WTC11 (cell line): ENCODE measurements around the gene SLC24A3. TPM values are rescaled to one million over a fixed set of nuclear protein-coding genes. Genes with fewer than 3 reads are reported as not detected.

Experiments
- ATAC-seq: fragments of 200-7000 bp; cut with Tn5 transposase; 2 replicates; pipeline ENCODE4 v1.10.0; 2021; ENCODE audit warnings: mild to moderate bottlenecking, moderate library complexity
- CTCF ChIA-PET: fragments of 300-600 bp; sonication (Branson Sonifier 250); formaldehyde crosslinking; loops from one replicate; lab custom pipeline; 2021; ENCODE audit warnings: antibody characterized with exemption; lab: Charles Lee
- POLR2A ChIA-PET: fragments of 350-600 bp; sonication (Branson Sonifier 250); formaldehyde crosslinking; loops from one replicate; lab custom pipeline; 2021; ENCODE audit warnings: antibody characterized with exemption; lab: Charles Lee
- DNase-seq: peaks from one replicate; pipeline ENCODE4 v3.0.0; 2021; ENCODE audit warnings: low spot score
- H3K27ac Mint-ChIP-seq: 2 replicates; pipeline ENCODE4 v1.8.0; 2021; ENCODE audit warnings: mixed read lengths
- H3K27me3 Mint-ChIP-seq: 2 replicates; pipeline ENCODE4 v1.8.0; 2021; ENCODE audit warnings: low read depth, mild to moderate bottlenecking, moderate library complexity, mixed read lengths
- H3K36me3 Mint-ChIP-seq: 2 replicates; pipeline ENCODE4 v1.8.0; 2021; ENCODE audit warnings: mixed read lengths
- H3K4me1 Mint-ChIP-seq: 2 replicates; pipeline ENCODE4 v1.8.0; 2022; ENCODE audit warnings: mixed read lengths
- H3K4me3 Mint-ChIP-seq: 2 replicates; pipeline ENCODE4 v1.8.0; 2021; ENCODE audit warnings: mild to moderate bottlenecking, moderate library complexity, mixed read lengths
- H3K9me3 Mint-ChIP-seq: 2 replicates; pipeline ENCODE4 v1.8.0; 2021; ENCODE audit warnings: mixed read lengths
- CREM ChIP-seq: sonication (generic); formaldehyde crosslinking; IDR thresholded peaks from 2 replicates; pipeline ENCODE4 v1.8.1; 2022; ENCODE audit warnings: mild to moderate bottlenecking, missing genetic modification reagents, moderate library complexity
- ETV6 ChIP-seq: sonication (generic); formaldehyde crosslinking; IDR thresholded peaks from 2 replicates; pipeline ENCODE4 v1.8.1; 2022; ENCODE audit warnings: mild to moderate bottlenecking, missing genetic modification reagents
- FOXJ3 ChIP-seq: sonication (generic); formaldehyde crosslinking; IDR thresholded peaks from 2 replicates; pipeline ENCODE4 v1.9.0; 2021; ENCODE audit warnings: missing genetic modification reagents, mild to moderate bottlenecking, borderline replicate concordance
- FOXP1 ChIP-seq: sonication (generic); formaldehyde crosslinking; IDR thresholded peaks from 2 replicates; pipeline ENCODE4 v1.8.0; 2022; ENCODE audit warnings: missing genetic modification reagents, mild to moderate bottlenecking, moderate library complexity, borderline replicate concordance
- GRHL2 ChIP-seq: fragments of 250-450 bp; sonication (Bioruptor Pico); IDR thresholded peaks from 2 replicates; pipeline ENCODE4 v1.8.0; 2022; ENCODE audit warnings: mild to moderate bottlenecking, moderate library complexity; ENCODE audit not compliant: insufficient replicate concordance, severe bottlenecking
- IRF2 ChIP-seq: sonication (generic); formaldehyde crosslinking; IDR thresholded peaks from 2 replicates; pipeline ENCODE4 v1.8.0; 2022; ENCODE audit warnings: low read depth, missing genetic modification reagents, borderline replicate concordance
- NR2C2 ChIP-seq: sonication (generic); formaldehyde crosslinking; IDR thresholded peaks from 2 replicates; pipeline ENCODE4 v1.8.0; 2022; ENCODE audit warnings: mild to moderate bottlenecking, missing genetic modification reagents
- SMAD4 ChIP-seq: sonication (generic); formaldehyde crosslinking; IDR thresholded peaks from 2 replicates; pipeline ENCODE4 v1.8.0; 2022; ENCODE audit warnings: mild to moderate bottlenecking, missing genetic modification reagents
- SOX15 ChIP-seq: fragments of 250-450 bp; sonication (Bioruptor Pico); IDR thresholded peaks from 2 replicates; pipeline ENCODE4 v1.9.0; 2021; ENCODE audit warnings: mild to moderate bottlenecking
- TEAD4 ChIP-seq: sonication (generic); formaldehyde crosslinking; IDR thresholded peaks from 2 replicates; pipeline ENCODE4 v1.8.0; 2022; ENCODE audit warnings: mild to moderate bottlenecking, missing genetic modification reagents
- TP53 ChIP-seq: sonication (generic); formaldehyde crosslinking; IDR thresholded peaks from 2 replicates; pipeline ENCODE4 v1.8.1; 2023; ENCODE audit warnings: mild to moderate bottlenecking, missing genetic modification reagents
- ZNF138 ChIP-seq: sonication (generic); formaldehyde crosslinking; conservative IDR thresholded peaks from 2 replicates; pipeline ENCODE4 v1.8.1; 2022; ENCODE audit warnings: mild to moderate bottlenecking, moderate library complexity, missing genetic modification reagents
- ZNF416 ChIP-seq: fragments of 250-450 bp; sonication (Bioruptor Pico); IDR thresholded peaks from 2 replicates; pipeline ENCODE4 v1.9.0; 2021; ENCODE audit warnings: mild to moderate bottlenecking, inconsistent platforms
- total RNA-seq: library from RNA; stranded (reverse); gene quantifications from 3 replicates; pipeline ENCODE4 v1.2.3, GENCODE V29; 2021
- TF ChIP-seq, protein P1 (sequence below): sonication (generic); formaldehyde crosslinking; IDR thresholded peaks from 2 replicates; pipeline ENCODE4 v1.8.0; 2022; ENCODE audit warnings: mild to moderate bottlenecking, missing genetic modification reagents
- TF ChIP-seq, protein P2 (sequence below): sonication (generic); formaldehyde crosslinking; IDR thresholded peaks from 2 replicates; pipeline ENCODE4 v1.8.1; 2023; ENCODE audit warnings: mild to moderate bottlenecking, missing genetic modification reagents
- TF ChIP-seq, protein P3 (sequence below): fragments of 250-450 bp; sonication (Bioruptor Pico); IDR thresholded peaks from 2 replicates; pipeline ENCODE4 v2.1.2; 2022; ENCODE audit warnings: mild to moderate bottlenecking, moderate library complexity
- TF ChIP-seq, protein P4 (sequence below): sonication (generic); formaldehyde crosslinking; IDR thresholded peaks from 2 replicates; pipeline ENCODE4 v1.8.0; 2022; ENCODE audit warnings: mild to moderate bottlenecking, missing genetic modification reagents
- TF ChIP-seq, protein P5 (sequence below): sonication (generic); formaldehyde crosslinking; IDR thresholded peaks from 2 replicates; pipeline ENCODE4 v1.8.1; 2023; ENCODE audit warnings: mild to moderate bottlenecking, missing genetic modification reagents
- TF ChIP-seq, protein P6 (sequence below): sonication (generic); formaldehyde crosslinking; IDR thresholded peaks from 2 replicates; pipeline ENCODE4 v1.8.1; 2022; ENCODE audit warnings: missing genetic modification reagents, borderline replicate concordance

SLC24A3 gene
- total RNA-seq, 1 experiment from 2014 or later = 5.7 TPM

DNA sequence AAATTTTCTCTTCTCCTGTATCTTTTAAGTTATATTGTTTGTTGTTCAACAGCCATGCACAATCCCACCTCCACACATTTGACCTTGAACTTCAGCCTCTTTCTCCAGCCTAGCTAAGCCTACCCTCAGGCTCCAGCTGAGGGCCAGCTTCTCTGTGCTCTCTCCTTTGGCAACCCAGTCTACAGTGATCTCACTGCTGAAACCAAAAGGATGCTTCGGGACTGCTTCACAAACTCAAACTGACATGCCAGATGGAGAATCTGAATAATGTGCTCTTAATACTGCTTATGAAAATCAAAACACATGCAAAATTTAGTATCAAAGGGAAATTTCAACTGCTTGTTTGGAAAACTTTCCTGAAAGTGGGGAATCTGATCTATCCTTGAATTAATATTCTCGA, 529.5 kb downstream of the SLC24A3 start:
- no peak for DNase-seq
- Mint-ChIP-seq H3K4me3 (no peak overlapping the region), H3K27me3 (no peaks in the 10 kb centered on the region), H3K36me3 (peaks cover 9% of the 10 kb centered on the region), H3K9me3 (peaks cover 16% of the 10 kb centered on the region), H3K27ac (no peak overlapping the region), H3K4me1 (peaks cover 18% of the 10 kb centered on the region)
- TF ChIP-seq, protein P1, sequence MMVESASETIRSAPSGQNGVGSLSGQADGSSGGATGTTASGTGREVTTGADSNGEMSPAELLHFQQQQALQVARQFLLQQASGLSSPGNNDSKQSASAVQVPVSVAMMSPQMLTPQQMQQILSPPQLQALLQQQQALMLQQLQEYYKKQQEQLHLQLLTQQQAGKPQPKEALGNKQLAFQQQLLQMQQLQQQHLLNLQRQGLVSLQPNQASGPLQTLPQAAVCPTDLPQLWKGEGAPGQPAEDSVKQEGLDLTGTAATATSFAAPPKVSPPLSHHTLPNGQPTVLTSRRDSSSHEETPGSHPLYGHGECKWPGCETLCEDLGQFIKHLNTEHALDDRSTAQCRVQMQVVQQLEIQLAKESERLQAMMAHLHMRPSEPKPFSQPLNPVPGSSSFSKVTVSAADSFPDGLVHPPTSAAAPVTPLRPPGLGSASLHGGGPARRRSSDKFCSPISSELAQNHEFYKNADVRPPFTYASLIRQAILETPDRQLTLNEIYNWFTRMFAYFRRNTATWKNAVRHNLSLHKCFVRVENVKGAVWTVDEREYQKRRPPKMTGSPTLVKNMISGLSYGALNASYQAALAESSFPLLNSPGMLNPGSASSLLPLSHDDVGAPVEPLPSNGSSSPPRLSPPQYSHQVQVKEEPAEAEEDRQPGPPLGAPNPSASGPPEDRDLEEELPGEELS (CRISPR knock-in tag) = no peak
- no peak for TF ChIP-seq SOX15 (CRISPR knock-in tag)
- TF ChIP-seq, protein P2, sequence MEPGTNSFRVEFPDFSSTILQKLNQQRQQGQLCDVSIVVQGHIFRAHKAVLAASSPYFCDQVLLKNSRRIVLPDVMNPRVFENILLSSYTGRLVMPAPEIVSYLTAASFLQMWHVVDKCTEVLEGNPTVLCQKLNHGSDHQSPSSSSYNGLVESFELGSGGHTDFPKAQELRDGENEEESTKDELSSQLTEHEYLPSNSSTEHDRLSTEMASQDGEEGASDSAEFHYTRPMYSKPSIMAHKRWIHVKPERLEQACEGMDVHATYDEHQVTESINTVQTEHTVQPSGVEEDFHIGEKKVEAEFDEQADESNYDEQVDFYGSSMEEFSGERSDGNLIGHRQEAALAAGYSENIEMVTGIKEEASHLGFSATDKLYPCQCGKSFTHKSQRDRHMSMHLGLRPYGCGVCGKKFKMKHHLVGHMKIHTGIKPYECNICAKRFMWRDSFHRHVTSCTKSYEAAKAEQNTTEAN (CRISPR knock-in tag) = no peak
- TF ChIP-seq CREM (CRISPR knock-in tag) = no peak
- TF ChIP-seq, protein P3, sequence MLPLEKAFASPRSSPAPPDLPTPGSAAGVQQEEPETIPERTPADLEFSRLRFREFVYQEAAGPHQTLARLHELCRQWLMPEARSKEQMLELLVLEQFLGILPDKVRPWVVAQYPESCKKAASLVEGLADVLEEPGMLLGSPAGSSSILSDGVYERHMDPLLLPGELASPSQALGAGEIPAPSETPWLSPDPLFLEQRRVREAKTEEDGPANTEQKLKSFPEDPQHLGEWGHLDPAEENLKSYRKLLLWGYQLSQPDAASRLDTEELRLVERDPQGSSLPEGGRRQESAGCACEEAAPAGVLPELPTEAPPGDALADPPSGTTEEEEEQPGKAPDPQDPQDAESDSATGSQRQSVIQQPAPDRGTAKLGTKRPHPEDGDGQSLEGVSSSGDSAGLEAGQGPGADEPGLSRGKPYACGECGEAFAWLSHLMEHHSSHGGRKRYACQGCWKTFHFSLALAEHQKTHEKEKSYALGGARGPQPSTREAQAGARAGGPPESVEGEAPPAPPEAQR (CRISPR knock-in tag) = no peak
- no peak for TF ChIP-seq ETV6 (CRISPR knock-in tag)
- TF ChIP-seq, protein P4, sequence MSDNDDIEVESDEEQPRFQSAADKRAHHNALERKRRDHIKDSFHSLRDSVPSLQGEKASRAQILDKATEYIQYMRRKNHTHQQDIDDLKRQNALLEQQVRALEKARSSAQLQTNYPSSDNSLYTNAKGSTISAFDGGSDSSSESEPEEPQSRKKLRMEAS (CRISPR knock-in tag) = no peak
- no peak for TF ChIP-seq ZNF416 (CRISPR knock-in tag)
- TF ChIP-seq SMAD4 (CRISPR knock-in tag) = no peak
- TF ChIP-seq TEAD4 (CRISPR knock-in tag) = no peak
- no peak for TF ChIP-seq FOXJ3 (CRISPR knock-in tag)
- no peak for TF ChIP-seq IRF2 (CRISPR knock-in tag)
- POLR2A ChIA-PET = interaction anchor here (0.5 kb wide), 1 partner anchor 818 kb away, joined by 4 read pairs; no protein-coding TSS in a partner anchor
- CTCF ChIA-PET = interaction anchor here (0.9 kb wide), 1 partner anchor 51 kb away, joined by 3 read pairs; no protein-coding TSS in a partner anchor
- ATAC-seq = no peak

DNA sequence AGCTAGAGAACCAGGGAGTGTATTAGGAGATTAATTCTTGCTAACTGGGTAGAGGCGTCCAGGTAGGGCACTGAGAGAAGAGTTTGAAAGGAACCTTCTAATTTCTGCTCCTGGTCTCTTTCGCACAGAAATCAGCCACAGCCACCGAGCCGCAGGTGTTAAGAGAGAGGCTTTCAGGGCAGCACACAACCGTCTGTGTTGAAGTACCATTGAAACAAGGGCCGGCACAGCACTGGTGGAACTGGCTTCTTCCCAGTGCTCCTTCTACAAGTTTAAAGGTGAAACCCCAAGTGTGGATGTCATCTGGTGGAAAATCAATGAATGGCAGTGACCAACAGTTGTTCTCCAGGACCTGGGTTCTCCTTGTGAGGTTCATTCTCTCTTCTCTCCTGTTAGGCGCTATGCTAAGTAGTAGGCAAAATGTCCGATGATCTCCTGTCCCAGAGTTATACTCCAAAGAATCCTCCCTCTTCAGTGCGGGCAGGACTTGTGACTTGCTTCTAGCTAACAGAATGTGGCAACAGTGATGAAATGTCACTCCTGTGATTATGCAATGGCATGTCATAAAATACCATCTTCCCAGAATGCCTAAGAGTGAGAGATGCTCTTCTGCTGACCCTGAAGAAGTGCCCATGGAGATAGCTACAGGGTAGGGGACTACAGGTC, 530.7 kb downstream of the SLC24A3 start:
- Mint-ChIP-seq H3K27me3 (peaks cover 3% of the 10 kb centered on the region; the same call in 1 of the 2 replicates), H3K36me3 (peaks cover 9% of the 10 kb centered on the region), H3K9me3 (peaks cover 22% of the 10 kb centered on the region), H3K27ac (no peak overlapping the region), H3K4me1 (peaks cover 18% of the 10 kb centered on the region), H3K4me3 (no peak overlapping the region)
- POLR2A ChIA-PET = no interaction called here
- ATAC-seq = no peak
- CTCF ChIA-PET = interaction anchor here (0.9 kb wide), 1 partner anchor 53 kb away, joined by 3 read pairs; no protein-coding TSS in a partner anchor
- no peak for DNase-seq
- no peak for TF ChIP-seq GRHL2 (CRISPR knock-in tag)

DNA sequence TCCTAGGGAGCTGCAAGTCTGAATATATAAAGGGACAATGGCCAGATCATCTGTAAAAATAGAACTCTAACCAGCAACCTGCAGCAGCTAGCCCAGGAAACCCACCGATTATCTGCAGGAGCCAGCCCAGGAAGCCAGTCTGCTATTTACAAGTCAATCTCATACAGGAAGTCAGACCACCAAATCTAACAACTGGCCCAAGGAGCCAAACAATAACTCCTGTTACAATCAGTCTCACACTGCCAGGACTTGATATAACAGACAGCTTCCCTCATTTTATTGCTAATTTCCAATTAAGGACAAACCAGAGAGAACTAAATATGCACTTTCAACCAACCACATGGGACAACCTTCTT, 531.2 kb downstream of the SLC24A3 start:
- 0 out of 2 replicates have a peak overlapping the region, but pooled peaks have one; percentile 7 for H3K27ac Mint-ChIP-seq
- TF ChIP-seq, protein P5, sequence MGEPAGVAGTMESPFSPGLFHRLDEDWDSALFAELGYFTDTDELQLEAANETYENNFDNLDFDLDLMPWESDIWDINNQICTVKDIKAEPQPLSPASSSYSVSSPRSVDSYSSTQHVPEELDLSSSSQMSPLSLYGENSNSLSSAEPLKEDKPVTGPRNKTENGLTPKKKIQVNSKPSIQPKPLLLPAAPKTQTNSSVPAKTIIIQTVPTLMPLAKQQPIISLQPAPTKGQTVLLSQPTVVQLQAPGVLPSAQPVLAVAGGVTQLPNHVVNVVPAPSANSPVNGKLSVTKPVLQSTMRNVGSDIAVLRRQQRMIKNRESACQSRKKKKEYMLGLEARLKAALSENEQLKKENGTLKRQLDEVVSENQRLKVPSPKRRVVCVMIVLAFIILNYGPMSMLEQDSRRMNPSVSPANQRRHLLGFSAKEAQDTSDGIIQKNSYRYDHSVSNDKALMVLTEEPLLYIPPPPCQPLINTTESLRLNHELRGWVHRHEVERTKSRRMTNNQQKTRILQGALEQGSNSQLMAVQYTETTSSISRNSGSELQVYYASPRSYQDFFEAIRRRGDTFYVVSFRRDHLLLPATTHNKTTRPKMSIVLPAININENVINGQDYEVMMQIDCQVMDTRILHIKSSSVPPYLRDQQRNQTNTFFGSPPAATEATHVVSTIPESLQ (CRISPR knock-in tag) = no peak
- TF ChIP-seq ZNF138 (CRISPR knock-in tag) = no peak
- TF ChIP-seq FOXP1 (CRISPR knock-in tag) = no peak
- TF ChIP-seq, protein P6, sequence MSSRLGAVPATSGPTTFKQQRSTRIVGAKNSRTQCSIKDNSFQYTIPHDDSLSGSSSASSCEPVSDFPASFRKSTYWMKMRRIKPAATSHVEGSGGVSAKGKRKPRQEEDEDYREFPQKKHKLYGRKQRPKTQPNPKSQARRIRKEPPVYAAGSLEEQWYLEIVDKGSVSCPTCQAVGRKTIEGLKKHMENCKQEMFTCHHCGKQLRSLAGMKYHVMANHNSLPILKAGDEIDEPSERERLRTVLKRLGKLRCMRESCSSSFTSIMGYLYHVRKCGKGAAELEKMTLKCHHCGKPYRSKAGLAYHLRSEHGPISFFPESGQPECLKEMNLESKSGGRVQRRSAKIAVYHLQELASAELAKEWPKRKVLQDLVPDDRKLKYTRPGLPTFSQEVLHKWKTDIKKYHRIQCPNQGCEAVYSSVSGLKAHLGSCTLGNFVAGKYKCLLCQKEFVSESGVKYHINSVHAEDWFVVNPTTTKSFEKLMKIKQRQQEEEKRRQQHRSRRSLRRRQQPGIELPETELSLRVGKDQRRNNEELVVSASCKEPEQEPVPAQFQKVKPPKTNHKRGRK = no peak
- no peak for TF ChIP-seq IRF2 (CRISPR knock-in tag)
- no peak for TF ChIP-seq TP53
- TF ChIP-seq NR2C2 (CRISPR knock-in tag) = no peak

More for the DNA sequence above, 531.2 kb downstream of the SLC24A3 start:
- POLR2A ChIA-PET = interaction anchor here (0.6 kb wide), 1 partner anchor 1103 kb away, joined by 3 read pairs; no protein-coding TSS in a partner anchor
- Mint-ChIP-seq H3K4me3 (no peak overlapping the region), H3K4me1 (peaks cover 18% of the 10 kb centered on the region), H3K27me3 (peaks cover 6% of the 10 kb centered on the region), H3K36me3 (peaks cover 9% of the 10 kb centered on the region), H3K9me3 (peaks cover 22% of the 10 kb centered on the region)
- CTCF ChIA-PET = no interaction called here
- DNase-seq (no peak), ATAC-seq (peak; percentile 34)
